H1 (cell line): ENCODE results near the gene FCHO1. TPM values are rescaled to one million over a fixed set of nuclear protein-coding genes. Genes with fewer than 3 reads are reported as not detected.

ENCODE experiments used
- CHD7 ChIP-seq: fragments of 300-600 bp; sonication (generic); IDR thresholded peaks from 2 replicates; pipeline ENCODE4 v1.7.1; 2012; ENCODE audit warnings: low read length, moderate library complexity, mild to moderate bottlenecking, inconsistent platforms; ENCODE audit not compliant: insufficient replicate concordance
- HDAC6 ChIP-seq: IDR thresholded peaks from one replicate; pipeline ENCODE4 v1.7.1; 2012; ENCODE audit warnings: low read depth, mild to moderate bottlenecking, inconsistent platforms, low read length, moderate library complexity
- MAFK ChIP-seq: IDR thresholded peaks from 2 replicates; pipeline ENCODE4 v1.6.1; 2012; ENCODE audit warnings: low read depth, mild to moderate bottlenecking, improper control_type of control experiment, low read length
- MAX ChIP-seq: IDR thresholded peaks from 2 replicates; pipeline ENCODE4 v1.6.1; 2012; ENCODE audit warnings: inconsistent platforms
- PHF8 ChIP-seq: fragments of 200-600 bp; sonication (generic); conservative IDR thresholded peaks from 2 replicates; pipeline ENCODE4 v1.7.1; 2012; ENCODE audit warnings: low read depth, mild to moderate bottlenecking, inconsistent platforms, low read length, moderate library complexity
- POU5F1 ChIP-seq: IDR thresholded peaks from 2 replicates; pipeline ENCODE4 v1.6.1; 2011; ENCODE audit warnings: low read depth, mild to moderate bottlenecking, low read length, moderate library complexity
- RBBP5 ChIP-seq: IDR thresholded peaks from 2 replicates; pipeline ENCODE4 v1.7.1; 2012; ENCODE audit warnings: low read depth, mild to moderate bottlenecking, inconsistent platforms, low read length, moderate library complexity, borderline replicate concordance
- TCF12 ChIP-seq: IDR thresholded peaks from 2 replicates; pipeline ENCODE4 v1.6.1; 2011; ENCODE audit warnings: low read depth, mild to moderate bottlenecking, low read length
- YY1 ChIP-seq: IDR thresholded peaks from 2 replicates; pipeline ENCODE4 v1.6.1; 2011; ENCODE audit warnings: low read depth, mild to moderate bottlenecking, low read length
- polyA plus RNA-seq, 7 experiments: library from polyadenylated mRNA; depleted of rRNA in 3 of 7; stranded (reverse) in 5 of 7; unstranded in 2 of 7; fragments of >200 nt in 5 of 7; fragments of 200-250 nt in 2 of 7; gene quantifications; 1 replicate in 5 of 7; 2 replicates in 1 of 7; 4 replicates in 1 of 7; pipeline versions ENCODE4 v1.2.1 to v1.2.3, GENCODE V29; 2011 to 2013; ENCODE audit warnings: missing spikeins in 2 of 7, mixed read lengths in 2 of 7
- total RNA-seq: library from RNA; stranded (reverse); fragmentation: NEBNext Ultra II Directional; extraction: Animal tissue kit (Norgen Biotek cat#: 25700); gene quantifications from 2 replicates; pipeline ENCODE4 v1.2.1, GENCODE V29; 2021

FCHO1 gene
- total and polyA plus RNA-seq, 2 of the 8 experiments (the other 6 are each of a cell fraction or from before 2014, with no cell fraction given), result 13.0 to 25.9 TPM

- TF ChIP-seq CHD7, result no peak
- TF ChIP-seq TCF12, result no peak
- TF ChIP-seq MAFK, result no peak
- no peak for TF ChIP-seq YY1
- no peak for TF ChIP-seq RBBP5
- no peak for TF ChIP-seq POU5F1
- no peak for TF ChIP-seq HDAC6
- no peak for TF ChIP-seq PHF8
- no peak for TF ChIP-seq MAX
Observed at GRCh38 chr19:17817668-17818363, 66.5 kb downstream of the FCHO1 start (continued).
